ENCODE measurements around the gene ATP8A2.

The ATP8A2 gene

DNA sequence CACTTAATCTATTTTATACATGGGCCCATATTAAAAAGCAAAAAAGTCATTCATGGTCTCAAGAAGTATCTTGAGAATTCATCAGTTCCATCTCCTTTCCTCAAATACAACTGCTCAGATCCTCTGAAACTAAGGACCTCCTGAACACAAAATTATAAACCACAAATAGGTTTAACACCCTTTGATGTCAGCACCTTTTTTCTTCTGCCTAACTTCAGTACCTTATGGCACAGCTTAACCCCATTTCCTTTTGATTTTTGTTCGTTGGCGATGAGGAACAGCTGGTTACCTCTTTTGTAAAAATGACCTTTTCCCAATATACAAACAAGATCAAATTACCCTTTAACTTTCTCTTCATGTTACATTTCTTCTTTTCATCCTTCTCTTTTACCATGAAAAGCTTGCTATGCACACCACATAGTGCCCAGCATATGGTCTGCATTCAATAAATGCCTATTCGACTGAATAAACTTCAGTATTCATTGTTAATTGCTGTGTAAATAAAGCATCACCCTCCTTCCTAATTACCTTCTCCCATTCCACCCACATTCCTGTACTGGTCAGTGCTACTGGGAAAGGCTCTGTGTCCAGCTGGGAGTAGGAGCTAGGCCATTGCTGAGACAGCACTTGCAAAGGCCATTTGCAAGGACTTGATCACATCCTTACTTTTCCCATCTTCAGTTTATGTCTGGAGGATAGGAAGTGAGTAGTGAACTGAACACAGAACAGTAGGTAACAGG is 362.1 kb downstream of the ATP8A2 start:
- peak; percentile 20 for DNase-seq

- peak; percentile 79 for DNase-seq
Measured at GRCh38 chr13:25738342-25739196, 366.8 kb downstream of the ATP8A2 start.

GRCh38 chr13:25739376-25739775 is 367.6 kb downstream of the ATP8A2 start:
- no peak for DNase-seq

DNA sequence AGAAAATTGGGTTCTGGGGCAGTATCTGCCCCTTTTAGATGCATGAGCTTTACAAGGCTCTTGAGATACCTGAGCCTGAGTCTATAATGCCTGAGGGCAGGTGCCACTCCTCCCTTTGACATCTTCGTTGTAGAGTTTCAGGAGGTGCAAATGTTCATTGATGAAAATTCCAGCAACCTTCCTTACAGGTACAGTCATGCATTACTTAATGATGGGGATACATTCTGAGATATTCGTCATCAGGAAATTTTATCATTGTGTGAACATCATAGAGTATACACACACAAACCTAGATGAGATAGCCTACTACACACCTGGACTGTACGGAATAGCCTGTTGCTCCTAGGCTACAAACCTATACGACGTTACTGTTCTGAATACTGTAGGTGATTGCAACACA is 370.0 kb downstream of the ATP8A2 start:
- DNase-seq, result no peak

DNA sequence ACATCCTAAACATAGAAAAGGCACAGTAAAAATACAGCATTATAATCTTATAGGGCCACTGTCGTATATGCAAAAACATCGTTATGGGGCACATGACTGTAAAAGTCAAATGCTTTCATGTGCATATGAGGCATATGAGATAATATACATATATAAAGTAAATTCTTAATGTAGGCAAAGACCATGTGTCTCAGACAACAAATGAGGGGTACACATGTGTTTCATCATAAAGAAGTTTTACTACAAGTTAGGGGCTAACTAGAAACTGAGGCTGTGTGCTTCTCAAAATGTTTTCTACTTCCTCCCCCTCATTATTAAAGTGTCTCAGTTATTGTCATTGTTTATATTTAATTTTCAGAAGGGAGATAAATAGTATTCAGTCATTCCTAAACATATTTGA is 370.4 kb downstream of the ATP8A2 start:
- no peak for DNase-seq

DNA sequence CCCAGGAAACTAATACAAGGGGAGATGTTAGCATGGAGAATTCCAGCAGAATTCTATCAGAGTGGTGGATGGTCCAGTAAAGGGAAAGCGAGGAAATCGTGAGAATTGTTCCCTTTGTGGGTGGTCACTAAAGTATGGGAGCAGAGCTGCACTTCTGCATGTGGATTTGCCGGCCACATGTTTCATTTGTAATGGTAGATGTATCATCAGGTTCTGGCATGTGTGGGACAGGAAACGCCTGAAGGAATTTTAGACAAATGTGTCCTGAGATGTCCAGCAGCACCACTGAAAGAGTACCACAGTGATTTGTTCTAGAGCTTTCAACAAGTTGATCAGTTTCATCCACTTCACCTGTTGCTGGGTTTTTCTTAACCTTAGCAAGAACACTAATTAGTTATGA is 371.6 kb downstream of the ATP8A2 start:
- DNase-seq, result no peak

- DNase-seq, result peak; percentile 3
Measured at GRCh38 chr13:25744178-25744577, 372.4 kb downstream of the ATP8A2 start.

DNA sequence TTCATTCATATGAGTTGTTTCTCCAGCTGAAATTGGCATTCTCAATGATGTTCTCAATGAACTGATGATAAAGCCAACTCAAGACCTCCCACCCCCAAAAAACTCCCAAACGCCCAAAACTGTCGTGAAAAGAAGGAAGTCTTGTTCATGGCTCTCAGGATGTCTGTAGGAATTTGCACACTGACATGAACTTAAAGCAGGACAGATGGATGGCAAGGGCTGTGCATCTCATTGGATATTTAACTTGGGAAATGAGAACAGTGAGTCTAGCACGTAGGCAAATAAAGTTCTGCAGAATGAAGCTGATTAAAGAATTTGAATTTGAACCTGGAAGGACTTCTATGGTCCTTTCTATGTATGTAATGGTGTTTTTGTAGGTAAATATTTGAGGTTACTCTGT is 374.4 kb downstream of the ATP8A2 start:
- DNase-seq, result no peak

DNA sequence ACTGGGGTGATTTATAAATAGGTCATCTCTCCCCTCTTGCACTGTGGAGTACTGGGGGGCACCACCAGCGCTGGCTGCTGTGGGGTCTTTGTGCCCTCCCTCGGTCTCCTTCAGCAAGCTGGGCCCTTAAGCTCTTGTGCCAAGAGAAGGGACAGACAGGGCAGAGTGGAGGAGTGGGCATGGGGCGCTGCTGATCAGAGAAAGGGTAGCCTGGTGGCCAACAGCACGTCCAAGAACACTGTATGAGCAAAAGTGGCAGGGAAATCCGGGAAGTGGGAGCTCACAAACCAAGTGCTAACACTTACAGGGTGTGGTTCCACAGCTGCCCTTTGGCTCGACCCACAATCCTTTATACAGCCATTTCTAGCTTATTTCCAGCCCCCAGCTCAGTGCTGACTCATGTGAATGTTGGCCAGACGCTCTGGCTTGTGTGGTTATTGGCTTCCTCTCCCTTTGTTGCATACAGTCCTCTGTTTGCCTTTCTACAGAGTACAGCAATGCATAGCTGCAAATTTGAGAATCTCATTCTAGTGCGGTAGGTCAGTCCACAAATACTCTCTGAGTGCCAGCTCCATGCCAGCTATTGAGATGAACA is 381.3 kb downstream of the ATP8A2 start:
- peak; percentile 88 for DNase-seq

DNA sequence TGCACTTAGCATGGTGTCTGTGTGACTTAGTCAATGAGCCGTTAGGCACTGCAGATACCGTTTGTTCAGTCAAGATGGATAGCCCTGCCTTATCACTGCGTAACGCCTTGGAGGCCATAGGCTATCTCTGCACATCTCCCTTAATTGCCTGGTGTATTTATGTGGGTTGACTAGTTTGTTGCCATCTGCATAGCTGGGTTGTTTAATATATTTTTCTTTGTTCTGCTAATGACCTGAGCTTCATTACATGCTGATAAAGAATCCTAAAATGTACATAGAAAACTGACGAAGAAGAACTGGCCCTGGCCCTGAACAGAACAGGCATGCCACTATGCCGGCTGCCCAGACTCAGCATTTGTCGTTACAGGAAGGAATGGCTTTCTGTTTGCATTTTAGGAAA is 382.2 kb downstream of the ATP8A2 start:
- DNase-seq, result no peak

- no peak for DNase-seq
Measured at GRCh38 chr13:25756251-25756650, 384.5 kb downstream of the ATP8A2 start.

DNA sequence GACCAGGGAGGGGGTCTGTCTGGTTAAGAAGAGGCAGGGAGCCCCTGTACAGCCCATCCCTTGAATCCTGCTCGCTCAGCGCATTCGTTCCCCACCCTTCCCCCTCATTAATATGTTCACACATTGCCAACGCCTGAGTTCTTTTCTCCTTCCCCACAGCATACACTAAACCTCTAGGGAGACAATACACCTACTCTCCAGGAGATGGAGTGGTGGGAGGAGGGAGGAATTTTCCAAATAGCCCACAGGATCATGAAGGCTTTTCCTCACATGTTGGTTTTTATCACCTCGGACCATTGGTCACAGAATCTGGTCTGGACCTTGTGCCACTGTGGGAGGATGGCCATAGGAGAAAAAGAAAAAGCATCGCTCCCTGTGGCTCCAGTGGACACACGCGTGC is 385.1 kb downstream of the ATP8A2 start:
- no peak for DNase-seq

GRCh38 chr13:25761041-25761440 is 389.3 kb downstream of the ATP8A2 start:
- no peak for DNase-seq

GRCh38 chr13:25762281-25762680 is 390.5 kb downstream of the ATP8A2 start:
- DNase-seq, result no peak

- DNase-seq, result no peak
Measured at GRCh38 chr13:25762795-25763377, 391.1 kb downstream of the ATP8A2 start.

DNA sequence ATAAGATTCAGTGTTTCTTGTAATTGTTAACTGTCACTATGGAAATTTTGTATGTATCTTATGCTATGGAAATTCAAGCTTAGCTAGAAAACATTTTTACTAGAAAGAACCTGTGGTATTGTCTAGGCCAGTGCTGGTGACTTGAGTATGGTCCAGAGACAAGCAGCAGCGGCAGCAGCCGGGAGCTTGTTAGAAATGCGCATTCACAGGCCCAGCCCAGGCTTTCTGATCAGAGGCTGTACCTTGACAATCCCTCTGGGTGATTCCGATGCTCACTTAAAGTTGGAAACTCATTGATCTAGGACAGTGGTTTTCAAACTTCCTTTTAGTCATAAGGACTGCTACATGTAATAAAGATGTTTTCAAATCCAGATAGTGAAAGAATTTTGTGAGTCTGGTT is 392.6 kb downstream of the ATP8A2 start:
- no peak for DNase-seq

GRCh38 chr13:25765266-25765665 is 393.5 kb downstream of the ATP8A2 start:
- DNase-seq, result no peak

DNA sequence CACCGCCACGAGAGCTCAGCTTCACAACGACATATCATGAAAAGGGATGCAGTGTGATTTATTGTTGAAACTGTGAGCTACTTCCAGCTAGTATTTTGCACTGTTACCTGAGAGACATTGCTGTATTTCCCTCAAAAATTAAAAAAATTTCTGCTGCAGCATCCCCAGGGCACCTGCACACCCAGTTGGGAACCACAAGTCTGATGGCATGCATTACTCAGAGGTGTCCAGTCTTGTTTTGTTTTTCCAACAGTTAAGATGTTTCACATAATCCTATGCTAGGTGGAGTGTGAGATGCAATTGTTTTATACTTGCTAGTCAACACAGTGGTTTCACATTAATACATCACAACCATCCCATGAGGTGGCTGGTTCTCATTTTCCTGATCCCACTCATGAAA is 394.8 kb downstream of the ATP8A2 start:
- no peak for DNase-seq

DNA sequence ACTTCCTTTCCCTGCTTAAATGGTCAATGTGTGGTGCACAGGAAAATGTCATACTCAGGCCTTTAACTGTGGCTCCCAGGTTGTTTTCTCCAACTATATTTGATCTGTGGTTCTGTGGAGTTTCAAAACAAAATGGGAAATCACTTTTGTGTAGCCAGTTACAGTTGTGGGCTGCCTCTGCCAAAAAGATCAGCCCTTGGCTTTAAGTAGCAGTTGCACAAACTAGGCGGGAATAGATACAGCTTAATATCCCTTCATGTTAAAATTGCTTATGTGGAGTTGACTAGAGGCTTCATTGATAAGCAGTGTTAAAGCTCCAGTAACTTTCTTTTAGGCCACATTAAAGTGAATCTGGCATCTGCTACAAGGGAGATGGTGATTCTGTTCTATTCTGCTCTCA is 395.2 kb downstream of the ATP8A2 start:
- no peak for DNase-seq

GRCh38 chr13:25768376-25768775 is 396.6 kb downstream of the ATP8A2 start:
- DNase-seq, result no peak

DNA sequence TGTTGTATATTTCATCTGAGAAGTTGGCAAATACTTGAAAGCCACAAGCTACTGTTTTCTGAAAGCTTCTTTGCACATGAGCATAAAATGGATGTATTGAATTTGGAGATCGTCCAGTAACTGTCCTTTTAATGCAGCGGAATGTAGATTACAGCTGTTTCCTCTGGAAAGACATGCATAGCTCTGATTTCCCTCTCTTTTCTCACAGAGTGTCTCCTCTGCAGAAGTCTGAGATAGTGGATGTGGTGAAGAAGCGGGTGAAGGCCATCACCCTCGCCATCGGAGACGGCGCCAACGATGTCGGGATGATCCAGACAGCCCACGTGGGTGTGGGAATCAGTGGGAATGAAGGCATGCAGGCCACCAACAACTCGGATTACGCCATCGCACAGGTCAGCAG is 397.1 kb downstream of the ATP8A2 start:
- DNase-seq, result peak; percentile 68

- DNase-seq, result no peak
Measured at GRCh38 chr13:25770601-25771000, 398.8 kb downstream of the ATP8A2 start.

- peak; percentile 76 for DNase-seq
Measured at GRCh38 chr13:25771202-25771601, 399.4 kb downstream of the ATP8A2 start.
